GM23338 (cell line): ENCODE measurements around the gene SESN3. TPM values are rescaled to one million over a fixed set of nuclear protein-coding genes. Genes with fewer than 3 reads are reported as not detected.

ENCODE experiments used
- ATAC-seq: fragments of 200-7000 bp; cut with Tn5 transposase; 3 replicates; pipeline ENCODE4 v1.9.1; 2020
- DNase-seq: peaks from one replicate; pipeline ENCODE4 v3.0.0-alpha.2; 2015; ENCODE audit warnings: low spot score
- H2AFZ ChIP-seq: fragments of 200-600 bp; sonication (generic); 2 replicates; pipeline ENCODE4 v1.8.0; 2016; ENCODE audit warnings: antibody characterized with exemption, mild to moderate bottlenecking, moderate library complexity
- H3F3A ChIP-seq: fragments of 200-600 bp; sonication (generic); replicated peaks from 2 replicates; pipeline ENCODE4 v1.8.0; 2017; ENCODE audit warnings: antibody characterized with exemption, mixed run types, low read depth
- H3K27ac ChIP-seq: fragments of 200-600 bp; sonication (generic); 2 replicates; pipeline ENCODE4 v1.6.1; 2016; ENCODE audit warnings: low read depth
- H3K27me3 ChIP-seq: fragments of 200-600 bp; sonication (generic); 2 replicates; pipeline ENCODE4 v1.8.0; 2016; ENCODE audit warnings: mild to moderate bottlenecking, mixed run types, moderate library complexity; ENCODE audit not compliant: insufficient read depth
- H3K36me3 ChIP-seq: fragments of 200-600 bp; sonication (generic); 2 replicates; pipeline ENCODE4 v1.8.0; 2016; ENCODE audit warnings: mild to moderate bottlenecking; ENCODE audit not compliant: insufficient read depth
- H3K4me1 ChIP-seq: fragments of 200-600 bp; sonication (generic); 2 replicates; pipeline ENCODE4 v1.8.0; 2016; ENCODE audit warnings: mild to moderate bottlenecking, moderate library complexity; ENCODE audit not compliant: insufficient read depth
- H3K4me2 ChIP-seq: fragments of 200-600 bp; sonication (generic); 2 replicates; pipeline ENCODE4 v1.7.1; 2017; ENCODE audit warnings: mixed run types
- H3K4me3 ChIP-seq: fragments of 200-600 bp; sonication (generic); 2 replicates; pipeline ENCODE4 v1.6.1; 2016; ENCODE audit warnings: mixed run types
- H3K79me2 ChIP-seq: fragments of 200-600 bp; sonication (generic); replicated peaks from 2 replicates; pipeline ENCODE4 v1.8.0; 2017; ENCODE audit warnings: mild to moderate bottlenecking; ENCODE audit not compliant: insufficient read depth
- H3K9me2 ChIP-seq: fragments of 200-600 bp; sonication (generic); 2 replicates; pipeline ENCODE4 v1.8.0; 2017; ENCODE audit not compliant: insufficient read depth
- H4K20me1 ChIP-seq: fragments of 200-600 bp; sonication (generic); replicated peaks from 2 replicates; pipeline ENCODE4 v1.8.0; 2017; ENCODE audit warnings: mild to moderate bottlenecking; ENCODE audit not compliant: insufficient read depth
- H3K27ac Mint-ChIP-seq: 2 replicates; pipeline ENCODE4 v1.8.0; 2020; ENCODE audit warnings: inconsistent platforms, mild to moderate bottlenecking, moderate library complexity, mixed read lengths
- H3K27me3 Mint-ChIP-seq: 3 replicates; pipeline ENCODE4 v1.8.0; 2022; ENCODE audit warnings: low read depth, mild to moderate bottlenecking, moderate library complexity, mixed read lengths, inconsistent platforms; ENCODE audit not compliant: insufficient read depth, poor library complexity
- H3K36me3 Mint-ChIP-seq: 3 replicates; pipeline ENCODE4 v1.8.0; 2021; ENCODE audit warnings: low read depth, mild to moderate bottlenecking, inconsistent platforms, moderate library complexity, mixed read lengths
- H3K4me1 Mint-ChIP-seq: 3 replicates; pipeline ENCODE4 v1.8.0; 2020; ENCODE audit warnings: mild to moderate bottlenecking, inconsistent platforms, mixed read lengths
- H3K4me3 Mint-ChIP-seq: 3 replicates; pipeline ENCODE4 v1.8.0; 2021; ENCODE audit warnings: moderate library complexity, mild to moderate bottlenecking, inconsistent platforms, mixed read lengths
- H3K9me3 Mint-ChIP-seq: 3 replicates; pipeline ENCODE4 v1.8.0; 2020; ENCODE audit warnings: moderate library complexity, mild to moderate bottlenecking, inconsistent platforms, mixed read lengths
- CREB1 ChIP-seq: fragments of 250-450 bp; sonication (Bioruptor Pico); IDR thresholded peaks from 2 replicates; pipeline ENCODE4 v1.5.0; 2020; ENCODE audit warnings: low read depth, mild to moderate bottlenecking, moderate library complexity
- ETS1 ChIP-seq: IDR thresholded peaks from 2 replicates; pipeline ENCODE4 v1.6.1; 2016; ENCODE audit warnings: antibody characterized with exemption
- EZH2 ChIP-seq: fragments of 200-600 bp; sonication (generic); IDR thresholded peaks from one replicate; pipeline ENCODE4 v1.8.0; 2017; ENCODE audit warnings: antibody characterized with exemption, mild to moderate bottlenecking, low read depth; ENCODE audit not compliant: unreplicated experiment
- EZH2phosphoT487 ChIP-seq: fragments of 200-600 bp; sonication (generic); IDR thresholded peaks from one replicate; pipeline ENCODE4 v1.8.1; 2018; ENCODE audit warnings: antibody characterized with exemption; ENCODE audit not compliant: unreplicated experiment
- JUNB ChIP-seq: IDR thresholded peaks from one replicate; pipeline ENCODE4 v1.6.1; 2016; ENCODE audit warnings: antibody characterized with exemption; ENCODE audit not compliant: unreplicated experiment
- NANOG ChIP-seq: IDR thresholded peaks from 2 replicates; pipeline ENCODE4 v1.6.1; 2016; ENCODE audit warnings: antibody characterized with exemption, borderline replicate concordance
- POLR2AphosphoS5 ChIP-seq: IDR thresholded peaks from 2 replicates; pipeline ENCODE4 v1.6.1; 2016; ENCODE audit warnings: antibody characterized with exemption, low read depth
- STAT1 ChIP-seq: IDR thresholded peaks from one replicate; pipeline ENCODE4 v1.6.1; 2016; ENCODE audit warnings: antibody characterized with exemption; ENCODE audit not compliant: unreplicated experiment
- ZNF114 ChIP-seq: fragments of 250-450 bp; sonication (Bioruptor Pico); IDR thresholded peaks from 2 replicates; pipeline ENCODE4 v1.5.0; 2020; ENCODE audit warnings: mild to moderate bottlenecking, moderate library complexity
- ZNF331 ChIP-seq: fragments of 250-450 bp; sonication (Bioruptor Pico); IDR thresholded peaks from 2 replicates; pipeline ENCODE4 v1.5.0; 2020; ENCODE audit warnings: low read depth, mild to moderate bottlenecking, moderate library complexity
- ZNF462 ChIP-seq: fragments of 250-450 bp; sonication (Bioruptor Pico); IDR thresholded peaks from 2 replicates; pipeline ENCODE4 v1.5.0; 2020; ENCODE audit warnings: mild to moderate bottlenecking, moderate library complexity
- polyA plus RNA-seq: library from polyadenylated mRNA; unstranded; fragments of >200 nt; fragmentation: Nextera tagmentation; extraction: Ambion mirVana; gene quantifications from 2 replicates; pipeline ENCODE4 v1.2.1, GENCODE V29; 2016
- total RNA-seq: library from RNA; depleted of rRNA; stranded (reverse); fragments of >200 nt; shearing (Covaris generic); gene quantifications from 2 replicates; pipeline ENCODE4 v1.2.3, GENCODE V29; 2014
- TF ChIP-seq, protein P1 (sequence below): IDR thresholded peaks from one replicate; pipeline ENCODE4 v1.6.1; 2018; ENCODE audit warnings: antibody characterized with exemption; ENCODE audit not compliant: unreplicated experiment
- TF ChIP-seq, protein P2 (sequence below), 2 experiments: fragments of 200-600 bp in 1 of 2; sonication (generic) in 1 of 2; conservative IDR thresholded peaks; 2 replicates each; pipeline versions ENCODE4 v1.5.1 to v1.6.1; 2016 to 2017; ENCODE audit warnings: antibody characterized with exemption in 2 of 2, low read depth in 2 of 2, mild to moderate bottlenecking in 2 of 2, moderate library complexity in 1 of 2

SESN3 gene
- total and polyA plus RNA-seq, 2 experiments from 2014 or later: 5.5 to 30.5 TPM

- peaks cover 39% of the 10 kb centered on the region for H3K27me3 ChIP-seq
- no peak for TF ChIP-seq EZH2
- no peak for TF ChIP-seq NANOG
- no peak for TF ChIP-seq JUNB
- TF ChIP-seq STAT1: no peak
- TF ChIP-seq, protein P1, sequence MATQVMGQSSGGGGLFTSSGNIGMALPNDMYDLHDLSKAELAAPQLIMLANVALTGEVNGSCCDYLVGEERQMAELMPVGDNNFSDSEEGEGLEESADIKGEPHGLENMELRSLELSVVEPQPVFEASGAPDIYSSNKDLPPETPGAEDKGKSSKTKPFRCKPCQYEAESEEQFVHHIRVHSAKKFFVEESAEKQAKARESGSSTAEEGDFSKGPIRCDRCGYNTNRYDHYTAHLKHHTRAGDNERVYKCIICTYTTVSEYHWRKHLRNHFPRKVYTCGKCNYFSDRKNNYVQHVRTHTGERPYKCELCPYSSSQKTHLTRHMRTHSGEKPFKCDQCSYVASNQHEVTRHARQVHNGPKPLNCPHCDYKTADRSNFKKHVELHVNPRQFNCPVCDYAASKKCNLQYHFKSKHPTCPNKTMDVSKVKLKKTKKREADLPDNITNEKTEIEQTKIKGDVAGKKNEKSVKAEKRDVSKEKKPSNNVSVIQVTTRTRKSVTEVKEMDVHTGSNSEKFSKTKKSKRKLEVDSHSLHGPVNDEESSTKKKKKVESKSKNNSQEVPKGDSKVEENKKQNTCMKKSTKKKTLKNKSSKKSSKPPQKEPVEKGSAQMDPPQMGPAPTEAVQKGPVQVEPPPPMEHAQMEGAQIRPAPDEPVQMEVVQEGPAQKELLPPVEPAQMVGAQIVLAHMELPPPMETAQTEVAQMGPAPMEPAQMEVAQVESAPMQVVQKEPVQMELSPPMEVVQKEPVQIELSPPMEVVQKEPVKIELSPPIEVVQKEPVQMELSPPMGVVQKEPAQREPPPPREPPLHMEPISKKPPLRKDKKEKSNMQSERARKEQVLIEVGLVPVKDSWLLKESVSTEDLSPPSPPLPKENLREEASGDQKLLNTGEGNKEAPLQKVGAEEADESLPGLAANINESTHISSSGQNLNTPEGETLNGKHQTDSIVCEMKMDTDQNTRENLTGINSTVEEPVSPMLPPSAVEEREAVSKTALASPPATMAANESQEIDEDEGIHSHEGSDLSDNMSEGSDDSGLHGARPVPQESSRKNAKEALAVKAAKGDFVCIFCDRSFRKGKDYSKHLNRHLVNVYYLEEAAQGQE: no peak
- no peak for TF ChIP-seq ETS1
- TF ChIP-seq, protein P2, sequence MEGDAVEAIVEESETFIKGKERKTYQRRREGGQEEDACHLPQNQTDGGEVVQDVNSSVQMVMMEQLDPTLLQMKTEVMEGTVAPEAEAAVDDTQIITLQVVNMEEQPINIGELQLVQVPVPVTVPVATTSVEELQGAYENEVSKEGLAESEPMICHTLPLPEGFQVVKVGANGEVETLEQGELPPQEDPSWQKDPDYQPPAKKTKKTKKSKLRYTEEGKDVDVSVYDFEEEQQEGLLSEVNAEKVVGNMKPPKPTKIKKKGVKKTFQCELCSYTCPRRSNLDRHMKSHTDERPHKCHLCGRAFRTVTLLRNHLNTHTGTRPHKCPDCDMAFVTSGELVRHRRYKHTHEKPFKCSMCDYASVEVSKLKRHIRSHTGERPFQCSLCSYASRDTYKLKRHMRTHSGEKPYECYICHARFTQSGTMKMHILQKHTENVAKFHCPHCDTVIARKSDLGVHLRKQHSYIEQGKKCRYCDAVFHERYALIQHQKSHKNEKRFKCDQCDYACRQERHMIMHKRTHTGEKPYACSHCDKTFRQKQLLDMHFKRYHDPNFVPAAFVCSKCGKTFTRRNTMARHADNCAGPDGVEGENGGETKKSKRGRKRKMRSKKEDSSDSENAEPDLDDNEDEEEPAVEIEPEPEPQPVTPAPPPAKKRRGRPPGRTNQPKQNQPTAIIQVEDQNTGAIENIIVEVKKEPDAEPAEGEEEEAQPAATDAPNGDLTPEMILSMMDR (conservative IDR thresholded peaks at IDR 0.05; ENCODE audit: low read depth in 2 of 2): no peak
- no peak for TF ChIP-seq CREB1 (CRISPR knock-in tag)
- no peak for TF ChIP-seq ZNF114 (CRISPR knock-in tag)
- TF ChIP-seq POLR2AphosphoS5: no peak
- TF ChIP-seq ZNF462 (CRISPR knock-in tag): no peak
- TF ChIP-seq EZH2phosphoT487: no peak
- no peak for TF ChIP-seq ZNF331 (CRISPR knock-in tag)
- H3K4me1 Mint-ChIP-seq: no peaks in the 10 kb centered on the region
Measured at GRCh38 chr11:95142431-95142830, 88.6 kb downstream of the SESN3 start.

More at GRCh38 chr11:95142431-95142830, 88.6 kb downstream of the SESN3 start:
- Histone ChIP-seq H2AFZ (no peak overlapping the region), H3K4me2 (no peak overlapping the region), H3K9me2 (peaks cover 5% of the 10 kb centered on the region; the same call in 1 of the 2 replicates), H3K4me3 (no peak overlapping the region), H4K20me1 (no peaks in the 10 kb centered on the region), H3K4me1 (no peaks in the 10 kb centered on the region), H3F3A (no peaks in the 10 kb centered on the region), H3K27ac (no peak overlapping the region), H3K79me2 (no peaks in the 10 kb centered on the region), H3K36me3 (no peaks in the 10 kb centered on the region)
- H3K27ac Mint-ChIP-seq: no peak overlapping the region
- H3K27me3 Mint-ChIP-seq: peaks cover 8% of the 10 kb centered on the region
- ATAC-seq: no peak
- no peak overlapping the region for H3K4me3 Mint-ChIP-seq
- no peaks in the 10 kb centered on the region for H3K36me3 Mint-ChIP-seq
- H3K9me3 Mint-ChIP-seq: no peaks in the 10 kb centered on the region
- DNase-seq: no peak
